ENCODE measurements around the gene DIAPH2.

GRCh38 chrX:97066381-97066780 is 381.7 kb downstream of the DIAPH2 start:
- TF ChIP-seq POLR2A (IDR thresholded peaks at IDR 0.05), result no peak
- no peak for TF ChIP-seq CTCF (IDR thresholded peaks at IDR 0.05 in 8 of 11, conservative IDR thresholded peaks at IDR 0.05 in 3 of 11)
- no peak for TF ChIP-seq POLR2AphosphoS5 (IDR thresholded peaks at IDR 0.05)

Data from spleen (tissue), 7 donors.